Measurements from ENCODE around the gene CTSV. TPM values are rescaled to one million over a fixed set of nuclear protein-coding genes. Genes with fewer than 3 reads are reported as not detected.
"Not testable (repeated sequence)": the region's sequence is repeated elsewhere in the genome, so short reads cannot be mapped to it uniquely, and the experiment has no call there.

CTSV gene
- total RNA-seq, 1 experiment from 2014 or later = 27.1 TPM

GRCh38 chr9:97073506-97073905 lies 34.6 kb upstream of the CTSV start:
- ATAC-seq = no peak
- Histone ChIP-seq H3K4me3 (ENCODE audit: low read depth in 2 of 2, low read length in 2 of 2) (no peak overlapping the region), H3K4me1 (ENCODE audit: control insufficient read depth, insufficient read depth, low read length) (no peaks in the 10 kb centered on the region), H3K36me3 (ENCODE audit: control insufficient read depth, insufficient read depth, low read length) (no peaks in the 10 kb centered on the region), H3K27ac (ENCODE audit: low read length) (no peak overlapping the region), H3K9me3 (ENCODE audit: control insufficient read depth, insufficient read depth, low read depth, low read length) (no peaks in the 10 kb centered on the region), H3K27me3 (ENCODE audit: control insufficient read depth, insufficient read depth, low read length) (no peaks in the 10 kb centered on the region)
- TF ChIP-seq SIN3A (IDR thresholded peaks at IDR 0.05; ENCODE audit: borderline replicate concordance, insufficient read depth, low read depth, low read length) (no peak), POLR2AphosphoS5 (IDR thresholded peaks at IDR 0.05; ENCODE audit: low read depth, low read length) (no peak), CTCF (IDR thresholded peaks at IDR 0.05) (no peak), TCF7L2 (IDR thresholded peaks at IDR 0.05; ENCODE audit: low read depth, low read length) (no peak)
- no TSS peak for BruUV-seq (replicated peaks)
- ChIA-PET POLR2A (no interaction called here), CTCF (no interaction called here)
- intact Hi-C loops (cut with micrococcal nuclease; ENCODE audit: unreplicated experiment) (no loop called here), in situ Hi-C loops (cut with HindIII; ENCODE audit: low pct_unique_long_range_greater_than_20kb, low sequenced_read_pairs) (no loop called here)
- no peak for DNase-seq (ENCODE audit: low read depth, low spot score)

GRCh38 chr9:97072285-97072776 lies 33.4 kb upstream of the CTSV start:
- intact Hi-C loops (cut with micrococcal nuclease; ENCODE audit: unreplicated experiment) (no loop called here), in situ Hi-C loops (cut with HindIII; ENCODE audit: low pct_unique_long_range_greater_than_20kb, low sequenced_read_pairs) (no loop called here)
- ATAC-seq = no peak
- no peak for TF ChIP-seq REST (IDR thresholded peaks at IDR 0.05; ENCODE audit: insufficient read depth in 1 of 2, low read depth in 2 of 2, low read length in 1 of 2)
- TF ChIP-seq SIN3A (IDR thresholded peaks at IDR 0.05; ENCODE audit: borderline replicate concordance, insufficient read depth, low read depth, low read length) = no peak
- TF ChIP-seq CTCF (IDR thresholded peaks at IDR 0.05) = no peak
- TF ChIP-seq POLR2AphosphoS5 (IDR thresholded peaks at IDR 0.05; ENCODE audit: low read depth, low read length) = no peak
- TF ChIP-seq TCF7L2 (IDR thresholded peaks at IDR 0.05; ENCODE audit: low read depth, low read length) = no peak
- DNase-seq (ENCODE audit: low read depth, low spot score) = no peak
- H3K36me3 ChIP-seq (ENCODE audit: control insufficient read depth, insufficient read depth, low read length) = no peaks in the 10 kb centered on the region
- H3K4me1 ChIP-seq (ENCODE audit: control insufficient read depth, insufficient read depth, low read length) = no peaks in the 10 kb centered on the region
- no peak overlapping the region for H3K4me3 ChIP-seq (ENCODE audit: low read depth in 2 of 2, low read length in 2 of 2)
- no peak overlapping the region for H3K27ac ChIP-seq (ENCODE audit: low read length)
- H3K27me3 ChIP-seq (ENCODE audit: control insufficient read depth, insufficient read depth, low read length) = no peaks in the 10 kb centered on the region
- POLR2A ChIA-PET = no interaction called here
- BruUV-seq (replicated peaks) = no TSS peak
- H3K9me3 ChIP-seq (ENCODE audit: control insufficient read depth, insufficient read depth, low read depth, low read length) = no peaks in the 10 kb centered on the region
- CTCF ChIA-PET = no interaction called here

- H3K36me3 ChIP-seq (ENCODE audit: control insufficient read depth, insufficient read depth, low read length); H3K27ac ChIP-seq (ENCODE audit: low read length); BruUV-seq (replicated peaks); H3K4me3 ChIP-seq (ENCODE audit: low read depth in 2 of 2, low read length in 2 of 2); DNase-seq (ENCODE audit: low read depth, low spot score); intact Hi-C loops (cut with micrococcal nuclease; ENCODE audit: unreplicated experiment); H3K9me3 ChIP-seq (ENCODE audit: control insufficient read depth, insufficient read depth, low read depth, low read length); CTCF ChIA-PET; ATAC-seq; POLR2A ChIA-PET; H3K4me1 ChIP-seq (ENCODE audit: control insufficient read depth, insufficient read depth, low read length); H3K27me3 ChIP-seq (ENCODE audit: control insufficient read depth, insufficient read depth, low read length); in situ Hi-C loops (cut with HindIII; ENCODE audit: low pct_unique_long_range_greater_than_20kb, low sequenced_read_pairs): not testable (repeated sequence)
Measured at GRCh38 chr9:97070325-97070724, 31.4 kb upstream of the CTSV start.

Data from Panc1 (cell line).